Measurements from ENCODE around the gene C5. TPM values are rescaled to one million over a fixed set of nuclear protein-coding genes. Genes with fewer than 3 reads are reported as not detected.
A peak's percentile ranks its signal among the peaks of the same experiment; 100 is the strongest.

C5 gene
- total RNA-seq, 4 donors from 2014 or later, result 3.6 to 6.6 (median 4.6) TPM

GRCh38 chr9:120979797-120980196 lies 70.3 kb downstream of the C5 start:
- intact Hi-C loops (cut with DNase I), result loop anchor here (5.0 kb wide), 1 partner anchor 78 kb away; no protein-coding TSS in a partner anchor
- Histone ChIP-seq H3K27me3 (no peaks in the 10 kb centered on the region), H3K36me3 (peaks cover 0 to 25% (median 3%) of the 10 kb centered on the region in 4 donors), H3K4me1 (no peaks in the 10 kb centered on the region), H3K9me3 (no peaks in the 10 kb centered on the region), H3K4me3 (no peak overlapping the region), H3K27ac (replicated peaks in 1 of 4) (no peak overlapping the region)
- 94% methylated on average over 8 of the region's 8 CpGs for WGBS
- no peak for TF ChIP-seq POLR2AphosphoS5 (IDR thresholded peaks at IDR 0.05)
- no peak for TF ChIP-seq EP300 (IDR thresholded peaks at IDR 0.05)
- no peak for TF ChIP-seq POLR2A (IDR thresholded peaks at IDR 0.05; ENCODE audit: low read depth)
- TF ChIP-seq CTCF (IDR thresholded peaks at IDR 0.05), result no peak
- DNase-seq (ENCODE audit: extremely low spot score), result no peak

GRCh38 chr9:120978987-120979386 lies 71.1 kb downstream of the C5 start:
- DNase-seq (ENCODE audit: extremely low spot score), result no peak
- intact Hi-C loops (cut with DNase I), result no loop called here
- peaks cover 0 to 25% (median 3%) of the 10 kb centered on the region in 4 donors for H3K36me3 ChIP-seq
- no peak for TF ChIP-seq POLR2AphosphoS5 (IDR thresholded peaks at IDR 0.05)
- TF ChIP-seq CTCF (IDR thresholded peaks at IDR 0.05), result no peak
- TF ChIP-seq POLR2A (IDR thresholded peaks at IDR 0.05; ENCODE audit: low read depth), result no peak
- no peak for TF ChIP-seq EP300 (IDR thresholded peaks at IDR 0.05)
- WGBS, result 88% methylated on average over 3 of the region's 3 CpGs
- no peaks in the 10 kb centered on the region for H3K4me1 ChIP-seq
- no peak overlapping the region for H3K27ac ChIP-seq (replicated peaks in 1 of 4)
- no peak overlapping the region for H3K4me3 ChIP-seq
- no peaks in the 10 kb centered on the region for H3K27me3 ChIP-seq
- H3K9me3 ChIP-seq, result no peaks in the 10 kb centered on the region

- Histone ChIP-seq H3K27me3 (no peaks in the 10 kb centered on the region), H3K36me3 (peaks cover 0 to 25% (median 3%) of the 10 kb centered on the region in 4 donors), H3K4me3 (no peak overlapping the region), H3K27ac (replicated peaks in 1 of 4) (no peak overlapping the region), H3K9me3 (no peaks in the 10 kb centered on the region), H3K4me1 (no peaks in the 10 kb centered on the region)
- intact Hi-C loops (cut with DNase I), result no loop called here
- 0% methylated on average over 1 of the region's 1 CpG for WGBS
- no peak for TF ChIP-seq POLR2AphosphoS5 (IDR thresholded peaks at IDR 0.05)
- TF ChIP-seq POLR2A (IDR thresholded peaks at IDR 0.05; ENCODE audit: low read depth), result no peak
- no peak for TF ChIP-seq EP300 (IDR thresholded peaks at IDR 0.05)
- no peak for TF ChIP-seq CTCF (IDR thresholded peaks at IDR 0.05)
- no peak for DNase-seq (ENCODE audit: extremely low spot score)
Observed at GRCh38 chr9:120977321-120977720, 72.8 kb downstream of the C5 start.

- Histone ChIP-seq H3K4me1 (no peaks in the 10 kb centered on the region), H3K36me3 (peaks cover 0 to 23% (median 6%) of the 10 kb centered on the region in 4 donors), H3K27me3 (no peaks in the 10 kb centered on the region), H3K9me3 (no peaks in the 10 kb centered on the region), H3K27ac (replicated peaks in 1 of 4) (no peak overlapping the region), H3K4me3 (no peak overlapping the region)
- WGBS, result 95% methylated on average over 1 of the region's 1 CpG
- TF ChIP-seq POLR2AphosphoS5 (IDR thresholded peaks at IDR 0.05), result no peak
- TF ChIP-seq EP300 (IDR thresholded peaks at IDR 0.05), result no peak
- no peak for TF ChIP-seq POLR2A (IDR thresholded peaks at IDR 0.05; ENCODE audit: low read depth)
- TF ChIP-seq CTCF (IDR thresholded peaks at IDR 0.05), result no peak
- intact Hi-C loops (cut with DNase I), result no loop called here
- peak; percentile 37 for DNase-seq (ENCODE audit: extremely low spot score)
Observed at GRCh38 chr9:120974921-120975320, 75.2 kb downstream of the C5 start.

- DNase-seq (ENCODE audit: extremely low spot score), result peak; percentile 29
- intact Hi-C loops (cut with DNase I), result no loop called here
- 78% methylated on average over 2 of the region's 2 CpGs for WGBS
Observed at GRCh38 chr9:120974181-120974580, 75.9 kb downstream of the C5 start.

More at GRCh38 chr9:120974181-120974580, 75.9 kb downstream of the C5 start:
- no peaks in the 10 kb centered on the region for H3K4me1 ChIP-seq
- peaks cover 0 to 16% (median 6%) of the 10 kb centered on the region in 4 donors for H3K36me3 ChIP-seq
- H3K9me3 ChIP-seq, result no peaks in the 10 kb centered on the region
- no peaks in the 10 kb centered on the region for H3K27me3 ChIP-seq
- H3K27ac ChIP-seq (replicated peaks in 1 of 4), result no peak overlapping the region
- H3K4me3 ChIP-seq, result no peak overlapping the region
- TF ChIP-seq EP300 (IDR thresholded peaks at IDR 0.05) (no peak), POLR2AphosphoS5 (IDR thresholded peaks at IDR 0.05) (no peak)
